GM12872 (cell line): ENCODE measurements around the gene YPEL3.

Experiments used
- TF ChIP-seq, protein P1 (sequence below): IDR thresholded peaks from 3 replicates; pipeline ENCODE4 v1.5.1; 2011; ENCODE audit warnings: low read depth, mild to moderate bottlenecking, low read length, moderate library complexity; ENCODE audit not compliant: insufficient read depth

Gene YPEL3

DNA sequence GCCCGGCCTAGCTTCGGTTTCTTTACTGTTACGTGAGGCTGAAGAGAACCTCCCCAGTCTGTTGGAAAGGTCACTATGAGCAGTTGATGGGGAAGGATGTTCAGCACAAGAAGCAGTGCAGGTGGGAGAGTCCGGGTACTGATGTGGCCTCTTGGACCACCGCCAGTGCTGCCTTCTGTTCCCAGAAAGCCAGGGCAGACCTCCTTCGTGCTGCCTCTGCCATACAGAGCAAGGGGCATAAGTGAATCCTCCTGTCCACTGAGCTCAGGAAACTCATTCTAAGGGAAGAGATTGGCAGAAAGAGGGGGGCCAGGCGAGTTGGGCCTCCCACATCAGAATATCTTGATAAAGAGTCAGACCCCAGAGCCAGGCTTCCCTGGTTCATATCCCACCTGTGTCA lies 16.5 kb downstream of the YPEL3 start:
- TF ChIP-seq, protein P1, sequence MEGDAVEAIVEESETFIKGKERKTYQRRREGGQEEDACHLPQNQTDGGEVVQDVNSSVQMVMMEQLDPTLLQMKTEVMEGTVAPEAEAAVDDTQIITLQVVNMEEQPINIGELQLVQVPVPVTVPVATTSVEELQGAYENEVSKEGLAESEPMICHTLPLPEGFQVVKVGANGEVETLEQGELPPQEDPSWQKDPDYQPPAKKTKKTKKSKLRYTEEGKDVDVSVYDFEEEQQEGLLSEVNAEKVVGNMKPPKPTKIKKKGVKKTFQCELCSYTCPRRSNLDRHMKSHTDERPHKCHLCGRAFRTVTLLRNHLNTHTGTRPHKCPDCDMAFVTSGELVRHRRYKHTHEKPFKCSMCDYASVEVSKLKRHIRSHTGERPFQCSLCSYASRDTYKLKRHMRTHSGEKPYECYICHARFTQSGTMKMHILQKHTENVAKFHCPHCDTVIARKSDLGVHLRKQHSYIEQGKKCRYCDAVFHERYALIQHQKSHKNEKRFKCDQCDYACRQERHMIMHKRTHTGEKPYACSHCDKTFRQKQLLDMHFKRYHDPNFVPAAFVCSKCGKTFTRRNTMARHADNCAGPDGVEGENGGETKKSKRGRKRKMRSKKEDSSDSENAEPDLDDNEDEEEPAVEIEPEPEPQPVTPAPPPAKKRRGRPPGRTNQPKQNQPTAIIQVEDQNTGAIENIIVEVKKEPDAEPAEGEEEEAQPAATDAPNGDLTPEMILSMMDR = no peak

DNA sequence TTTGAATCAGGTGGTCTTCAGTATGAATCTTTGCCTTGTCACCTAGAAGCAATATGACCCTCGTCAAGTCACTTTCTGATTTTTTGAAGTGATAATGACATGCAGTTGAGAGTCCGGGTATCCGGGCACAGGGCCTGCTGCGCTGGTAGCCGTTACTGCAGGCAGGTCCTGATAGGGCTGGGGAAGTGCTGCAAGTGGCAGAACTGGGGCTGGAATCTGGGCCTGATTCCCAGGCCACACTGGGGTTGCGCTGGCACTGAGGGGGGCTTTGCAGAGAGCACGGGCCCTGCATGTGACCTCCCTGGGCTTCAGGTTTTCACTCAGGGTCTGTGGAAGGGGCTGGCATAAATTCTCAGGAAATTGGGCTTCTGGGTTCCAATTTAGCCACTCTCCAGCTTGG lies 17.3 kb downstream of the YPEL3 start:
- TF ChIP-seq, protein P1 = no peak

DNA sequence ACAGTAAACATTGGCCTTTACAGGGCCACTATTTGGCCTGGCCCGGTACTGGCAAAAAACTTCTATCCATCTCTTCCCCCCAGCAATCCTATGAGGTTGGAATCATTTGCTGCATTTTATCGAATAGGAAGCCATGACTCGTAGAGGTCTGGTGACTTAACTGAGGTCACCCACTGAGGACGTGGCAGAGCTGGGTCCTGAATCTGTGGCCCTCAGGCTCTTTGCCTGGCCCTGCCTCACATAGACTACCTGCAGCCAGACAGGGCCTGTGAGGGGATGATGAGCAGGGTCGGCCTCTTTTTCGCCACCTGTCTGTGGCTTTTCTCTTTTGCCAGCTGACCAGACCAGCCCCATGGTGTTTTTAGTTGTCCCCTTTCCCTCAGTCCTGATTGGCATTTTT lies 18.4 kb downstream of the YPEL3 start:
- TF ChIP-seq, protein P1 = no peak

DNA sequence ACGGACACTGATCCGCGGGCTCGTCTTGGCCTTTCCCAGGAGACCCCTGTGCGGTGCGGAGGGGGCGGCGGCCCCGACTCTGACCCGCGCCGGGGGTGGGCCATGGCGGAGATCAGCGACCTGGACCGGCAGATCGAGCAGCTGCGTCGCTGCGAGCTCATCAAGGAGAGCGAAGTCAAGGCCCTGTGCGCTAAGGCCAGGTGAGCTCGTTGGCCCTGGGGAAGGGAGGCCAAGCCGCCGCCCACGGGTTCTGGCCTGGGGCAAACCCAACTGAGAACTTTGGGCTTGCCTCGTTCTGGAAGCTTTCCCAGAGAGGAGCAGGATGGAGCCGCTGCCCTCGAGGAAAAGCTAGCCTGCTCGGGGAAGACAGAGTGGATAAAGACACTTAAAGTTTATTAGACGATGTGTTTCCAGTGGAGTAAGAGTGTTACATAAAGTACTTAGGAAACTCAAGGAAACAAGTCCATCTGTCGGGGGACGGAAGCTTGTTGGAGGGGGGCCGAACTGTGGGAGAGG lies 19.7 kb downstream of the YPEL3 start:
- TF ChIP-seq, protein P1 = no peak

DNA sequence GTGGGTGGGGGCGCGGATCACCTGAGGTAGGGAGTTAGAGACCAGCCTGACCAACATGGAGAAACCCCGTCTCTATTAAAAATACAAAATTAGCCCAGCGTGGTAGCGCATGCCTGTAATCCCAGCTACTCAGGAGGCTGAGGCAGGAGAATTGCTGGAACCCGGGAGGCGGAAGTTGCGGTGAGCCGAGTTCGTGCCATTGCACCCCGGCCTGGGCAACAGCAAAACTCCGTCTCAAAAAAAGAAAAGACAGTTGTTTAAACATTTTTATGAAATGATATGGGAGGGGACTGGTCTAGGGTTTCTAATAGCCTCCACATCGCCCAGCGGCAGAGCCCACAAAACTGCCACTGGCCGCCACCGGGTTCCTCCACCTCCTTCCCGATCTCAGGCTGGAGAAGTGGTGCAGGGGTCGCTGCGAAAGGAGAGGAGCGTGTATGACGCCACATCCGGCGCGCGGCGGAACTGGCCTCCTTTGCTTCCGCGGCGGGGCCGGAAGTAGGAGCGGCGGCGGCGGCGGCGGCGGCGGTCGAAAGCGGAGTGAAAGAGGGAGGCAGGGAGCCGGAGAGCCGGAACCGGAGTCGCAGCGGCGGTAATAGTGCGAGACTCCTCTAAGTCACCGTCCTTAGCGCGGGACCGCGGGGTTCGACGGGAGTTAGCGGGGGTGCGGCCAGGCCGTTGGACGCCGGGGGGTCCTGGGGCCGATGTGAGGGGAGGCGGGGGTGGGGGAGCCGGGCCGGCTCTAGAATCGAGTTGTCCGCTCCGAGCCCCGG lies 20.3 kb downstream of the YPEL3 start, which contains the start of gene PPP4C:
Gene PPP4C (plus strand): TSS at position 492 of the 773 bp plus-strand sequence. CDS start 384 bp downstream, outside the sequence.
- TF ChIP-seq, protein P1 = no peak

DNA sequence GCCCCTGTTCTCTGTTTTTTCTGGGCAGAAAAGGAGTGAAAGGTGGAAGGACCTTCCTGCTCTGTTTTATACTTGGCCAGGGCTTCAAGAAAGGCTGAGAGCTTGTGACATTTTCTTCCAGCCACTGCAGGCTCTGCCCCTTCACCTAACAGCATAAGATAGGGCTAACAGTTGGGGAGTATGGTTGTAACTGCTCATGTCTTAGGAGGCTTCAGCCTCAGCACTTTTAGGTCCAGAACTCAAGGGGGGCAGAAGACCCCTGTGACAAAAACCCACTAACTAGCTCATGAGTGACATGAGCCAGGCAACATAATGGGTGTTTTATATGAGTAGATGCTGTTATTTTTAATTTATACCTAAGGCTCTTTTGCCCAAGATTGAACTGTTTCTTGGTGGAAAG lies 25.5 kb downstream of the YPEL3 start:
- TF ChIP-seq, protein P1 = no peak

DNA sequence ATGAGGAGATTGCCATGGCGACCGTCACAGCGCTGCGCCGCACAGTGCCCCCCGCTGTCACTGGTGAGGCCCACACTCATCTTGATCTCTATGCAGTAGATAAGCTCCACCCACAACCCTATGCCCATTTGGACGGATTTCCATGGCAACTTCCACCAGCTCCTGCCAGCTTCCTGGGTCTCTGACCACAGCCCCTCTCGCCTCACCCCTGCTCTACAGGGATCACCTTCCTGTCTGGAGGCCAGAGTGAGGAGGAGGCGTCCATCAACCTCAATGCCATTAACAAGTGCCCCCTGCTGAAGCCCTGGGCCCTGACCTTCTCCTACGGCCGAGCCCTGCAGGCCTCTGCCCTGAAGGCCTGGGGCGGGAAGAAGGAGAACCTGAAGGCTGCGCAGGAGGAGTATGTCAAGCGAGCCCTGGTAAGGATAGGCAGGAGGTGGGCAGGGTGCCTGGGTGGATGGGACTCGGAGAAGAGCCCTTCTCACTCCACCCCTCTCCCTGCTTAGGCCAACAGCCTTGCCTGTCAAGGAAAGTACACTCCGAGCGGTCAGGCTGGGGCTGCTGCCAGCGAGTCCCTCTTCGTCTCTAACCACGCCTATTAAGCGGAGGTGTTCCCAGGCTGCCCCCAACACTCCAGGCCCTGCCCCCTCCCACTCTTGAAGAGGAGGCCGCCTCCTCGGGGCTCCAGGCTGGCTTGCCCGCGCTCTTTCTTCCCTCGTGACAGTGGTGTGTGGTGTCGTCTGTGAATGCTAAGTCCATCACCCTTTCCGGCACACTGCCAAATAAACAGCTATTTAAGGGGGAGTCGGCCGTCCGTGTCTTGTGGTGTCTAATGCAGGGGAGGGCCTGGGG lies 26.2 kb downstream of the YPEL3 start:
- TF ChIP-seq, protein P1 = no peak
